GM21515 (cell line): Measurements from ENCODE around the gene PHLPP2.
"Not testable (repeated sequence)": the region's sequence is repeated elsewhere in the genome, so short reads cannot be mapped to it uniquely, and the experiment has no call there.

Source experiments
- ATAC-seq: cut with Tn5 transposase; IDR thresholded peaks from one replicate; pipeline ENCODE4 v1.9.1; 2021; ENCODE audit not compliant: unreplicated experiment

Gene PHLPP2

DNA sequence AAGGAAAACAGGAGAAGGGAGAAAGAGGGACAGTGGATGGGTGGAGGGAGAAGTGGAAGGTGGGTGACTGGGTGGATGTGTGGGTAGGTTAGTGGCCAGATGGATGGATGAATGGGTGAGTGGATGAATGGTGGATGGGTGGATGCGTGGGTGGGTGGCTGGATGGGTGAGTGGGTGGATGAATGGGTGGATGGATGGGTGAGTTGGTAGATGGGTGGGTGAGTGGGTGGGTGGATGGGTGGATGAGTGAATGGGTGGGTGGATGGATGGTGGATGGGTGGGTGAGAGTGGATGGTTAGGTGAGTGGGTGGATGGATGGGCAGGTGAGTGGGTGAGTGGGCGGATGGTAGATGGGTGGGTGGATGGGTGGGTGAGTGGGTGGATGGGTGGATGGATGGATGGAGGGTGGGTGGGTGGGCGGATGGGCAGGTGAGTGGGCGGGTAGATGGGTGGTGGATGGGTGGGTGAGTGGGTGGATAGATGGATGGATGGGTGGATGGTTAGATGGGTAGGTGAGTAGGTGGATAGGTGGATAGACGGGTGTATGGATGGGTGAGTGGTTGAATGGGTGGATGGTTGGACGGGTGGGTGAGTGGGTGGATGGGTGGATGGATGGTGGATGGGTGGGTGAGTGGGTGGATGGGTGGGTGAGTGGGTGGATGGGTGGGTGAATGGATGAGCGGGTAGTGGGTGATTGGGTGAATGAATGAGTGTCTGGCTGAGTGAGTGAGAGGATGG lies 99.2 kb downstream of the PHLPP2 start:
- ATAC-seq, result no peak

DNA sequence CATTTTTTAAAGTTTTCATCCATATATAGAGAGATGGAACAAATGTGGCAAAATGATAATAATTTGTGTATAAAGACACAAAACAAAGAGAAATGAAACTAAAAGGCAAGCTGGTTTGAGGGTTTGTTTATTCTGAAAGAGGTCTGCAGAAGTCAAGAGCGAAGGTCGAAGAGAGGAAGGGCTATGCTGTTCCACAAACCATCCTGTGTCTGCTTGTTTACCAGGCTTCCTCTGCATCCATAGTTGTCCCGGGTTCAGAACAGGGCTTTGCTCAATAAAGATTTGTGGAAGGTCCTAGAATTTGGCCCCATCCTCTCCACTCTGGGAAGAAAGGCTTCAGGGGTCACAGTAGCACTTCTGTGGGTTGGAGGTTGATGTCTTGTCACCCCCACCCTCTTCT lies 100.9 kb downstream of the PHLPP2 start:
- no peak for ATAC-seq

DNA sequence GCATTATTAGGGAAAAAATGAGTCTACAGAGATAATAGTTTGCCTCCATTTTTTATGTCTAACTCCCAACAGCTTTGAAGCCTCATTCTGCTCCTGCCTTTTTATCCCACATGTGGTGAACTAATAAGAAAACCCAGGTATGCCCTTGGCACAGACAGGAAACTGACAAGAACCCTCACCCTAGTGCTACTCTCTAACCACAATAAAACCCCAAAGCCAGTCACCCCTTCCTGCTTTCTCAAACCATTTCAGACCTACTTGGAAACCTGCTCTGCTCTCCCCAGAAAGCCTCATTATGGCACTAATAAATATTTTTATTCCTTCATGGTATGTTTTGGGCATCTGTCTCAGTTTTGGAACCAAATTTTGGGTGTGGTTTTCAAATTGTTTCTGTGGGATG lies 102.4 kb downstream of the PHLPP2 start:
- no peak for ATAC-seq

DNA sequence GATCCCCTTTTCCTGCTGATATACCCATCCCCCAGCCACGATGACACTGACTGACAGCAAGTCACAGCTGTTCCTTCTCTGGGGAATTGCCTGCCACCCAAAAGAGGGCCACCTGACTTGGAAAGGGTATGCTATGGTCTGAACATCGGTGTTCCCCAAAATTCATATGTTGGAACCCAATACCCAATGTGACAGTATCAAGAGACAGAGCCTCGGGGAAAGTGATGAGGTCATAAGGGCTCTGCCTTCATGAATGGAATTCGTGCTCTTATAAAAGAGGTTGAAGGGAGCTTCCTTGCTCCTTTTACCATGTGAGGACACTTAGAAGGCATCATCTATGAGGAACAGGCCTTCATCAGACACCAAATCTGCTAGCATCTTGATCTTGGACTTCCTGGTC lies 106.1 kb downstream of the PHLPP2 start:
- no peak for ATAC-seq

DNA sequence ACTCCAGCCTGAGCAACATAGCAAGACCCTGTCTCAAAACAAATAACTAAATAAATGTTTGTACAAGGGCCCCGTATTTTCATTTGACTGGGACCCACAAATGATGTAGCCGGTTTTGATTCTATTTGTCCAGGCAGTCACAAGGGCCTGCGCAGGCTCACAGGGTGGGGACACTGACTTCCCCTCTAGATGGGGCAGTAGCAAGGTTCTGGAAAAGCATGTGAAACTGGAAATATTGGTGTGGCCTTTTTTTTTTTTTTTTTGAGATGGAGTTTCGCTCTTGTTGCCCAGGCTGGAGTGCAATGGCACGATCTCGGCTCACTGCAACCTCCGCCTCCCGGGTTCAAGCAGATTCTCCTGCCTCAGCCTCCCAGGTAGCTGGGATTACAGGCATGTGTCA lies 109.5 kb downstream of the PHLPP2 start:
- ATAC-seq, result not testable (repeated sequence)

DNA sequence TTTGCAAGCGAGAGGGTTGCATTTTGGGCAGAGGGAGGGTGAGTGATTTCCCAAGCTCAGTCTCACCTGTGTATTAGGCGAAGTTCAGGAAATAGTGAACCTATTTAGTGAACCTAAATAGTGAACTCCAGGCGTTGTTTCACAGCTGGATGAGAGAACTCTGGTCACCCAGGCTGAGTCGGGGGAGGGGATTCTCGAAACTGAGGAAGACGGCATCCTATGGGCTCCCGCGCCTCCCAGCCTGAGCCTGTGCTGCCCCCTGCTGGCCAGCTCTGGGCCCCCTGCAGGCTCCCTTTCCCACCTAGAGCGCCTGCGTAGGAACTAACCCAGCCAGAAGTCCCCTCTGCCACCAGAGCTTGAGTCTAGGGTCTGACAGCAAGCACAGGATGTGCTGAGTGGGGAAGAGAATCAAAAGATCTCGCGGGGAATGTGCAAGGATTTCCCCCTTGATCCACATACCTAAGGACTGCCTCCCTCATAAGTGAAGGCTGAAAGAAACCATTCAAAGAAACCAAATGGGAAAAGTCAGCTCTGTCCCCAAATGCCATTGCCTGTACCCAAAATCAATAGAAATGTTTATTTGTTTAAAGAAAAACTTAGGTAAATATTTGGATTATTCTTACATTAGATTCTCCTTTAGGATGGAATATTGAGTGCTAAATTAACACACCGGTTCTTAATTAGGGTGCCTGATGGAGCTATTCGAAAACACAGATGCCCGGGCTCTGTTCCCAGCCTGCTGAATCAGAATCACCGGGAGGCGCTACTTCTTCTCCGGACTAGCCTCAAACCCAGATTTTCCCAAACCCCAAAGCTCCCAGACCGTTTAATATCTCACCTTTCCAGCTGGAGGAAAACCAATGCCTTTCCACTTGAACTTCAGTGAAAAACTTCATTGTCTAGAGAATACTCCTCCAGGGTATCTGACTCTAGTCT lies 113.3 kb downstream of the PHLPP2 start:
- ATAC-seq, result peak; percentile 62

DNA sequence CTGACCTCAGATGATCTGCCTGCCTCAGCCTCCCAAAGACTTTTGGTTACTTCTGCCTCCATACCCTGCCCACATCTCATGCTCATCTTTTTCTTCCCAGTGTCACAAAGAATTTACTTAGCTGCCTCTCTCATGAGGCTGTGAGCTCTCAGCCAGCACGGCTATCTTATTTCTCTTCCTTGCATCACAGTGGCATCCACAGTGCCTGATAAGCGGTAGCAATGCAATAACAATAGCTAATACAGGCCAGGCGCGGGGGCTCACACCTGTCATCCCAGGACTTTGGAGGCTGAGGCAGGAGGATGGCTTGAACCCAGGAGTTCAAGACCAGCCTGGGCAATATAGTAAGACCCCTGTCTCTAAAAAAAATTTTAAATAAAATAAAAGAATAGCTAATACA lies 114.1 kb downstream of the PHLPP2 start:
- no peak for ATAC-seq

DNA sequence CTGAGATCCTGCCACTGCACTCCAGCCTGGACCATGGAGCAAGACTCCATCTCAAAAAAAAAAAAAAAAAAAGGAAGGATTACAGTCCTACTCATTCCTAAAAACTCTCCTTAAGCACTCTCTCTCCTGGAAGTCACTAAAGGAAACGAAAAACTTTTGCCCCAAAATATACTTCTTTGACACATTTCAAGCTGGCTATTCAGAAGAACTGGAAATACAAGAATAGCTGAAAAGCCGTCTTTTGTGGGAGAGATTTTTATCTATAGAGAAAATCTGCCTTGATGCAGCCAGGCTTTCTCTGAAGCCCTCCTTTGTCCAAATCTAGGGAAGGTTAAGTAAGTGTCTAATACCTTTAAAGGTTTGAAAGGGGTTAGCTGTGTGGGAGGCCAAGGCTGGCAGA lies 115.4 kb downstream of the PHLPP2 start:
- ATAC-seq, result no peak

DNA sequence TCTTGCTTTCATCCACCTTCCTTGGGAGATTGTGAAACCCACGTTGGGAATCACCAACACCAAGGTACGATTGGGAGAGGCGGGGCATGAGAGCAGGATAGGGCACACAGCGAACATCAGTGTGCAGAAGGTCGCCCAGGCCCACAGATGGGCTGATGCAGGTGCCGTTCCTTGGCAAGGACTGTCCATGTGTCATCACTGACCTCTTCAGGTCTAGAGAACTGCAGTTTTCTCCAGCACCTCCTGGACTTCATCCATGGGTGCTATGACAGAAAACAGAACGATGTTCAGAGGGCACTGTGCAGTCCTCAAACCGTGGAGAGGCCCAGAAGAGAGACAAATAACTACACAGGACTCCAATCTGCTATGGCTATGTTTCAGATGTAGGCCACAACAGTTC lies 123.7 kb downstream of the PHLPP2 start:
- no peak for ATAC-seq

DNA sequence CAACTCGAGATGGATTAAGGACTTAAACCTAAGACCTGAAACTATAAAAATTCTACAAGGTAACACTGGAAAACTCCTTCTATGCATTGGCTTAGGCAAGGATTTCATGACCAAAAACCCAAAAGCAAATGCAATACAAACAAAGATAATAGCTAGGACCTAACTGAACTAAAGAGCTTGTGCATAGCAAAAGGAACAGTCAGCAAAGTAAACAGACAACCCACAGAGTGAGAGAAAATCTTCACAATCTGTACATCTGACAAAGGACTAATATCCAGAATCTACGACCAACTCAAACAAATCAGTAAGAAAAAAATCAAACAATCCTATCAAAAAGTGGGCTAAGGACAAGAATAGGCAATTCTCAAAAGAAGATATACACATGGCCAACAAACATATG lies 126.1 kb downstream of the PHLPP2 start:
- ATAC-seq, result not testable (repeated sequence)

DNA sequence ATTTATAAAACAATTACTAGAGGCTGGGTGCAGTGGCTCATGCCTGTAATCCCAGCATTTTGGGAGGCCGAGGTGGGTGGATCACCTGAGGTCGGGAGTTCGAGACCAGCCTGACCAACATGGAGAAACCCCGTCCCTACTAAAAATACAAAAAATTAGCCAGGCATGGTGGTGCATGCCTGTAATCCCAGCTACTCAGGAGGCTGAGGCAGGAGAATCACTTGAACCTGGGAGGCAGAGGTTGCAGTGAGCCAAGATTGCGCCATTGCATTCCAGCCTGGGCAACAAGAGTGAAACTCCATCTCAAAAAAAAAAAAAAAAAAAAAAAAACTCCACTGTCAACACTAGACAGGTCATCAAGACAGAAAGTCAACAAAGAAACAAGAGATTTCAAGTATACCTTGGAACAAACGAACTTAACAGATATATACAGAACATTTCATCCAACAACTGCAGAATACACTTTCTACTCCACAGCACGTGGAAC lies 129.1 kb downstream of the PHLPP2 start:
- not testable (repeated sequence) for ATAC-seq
